AG04449 (cell line): ENCODE data around the gene ANLN.

Experiments used
- CTCF ChIA-PET: fragments of 350-600 bp; formaldehyde crosslinking; extraction: SDS; loops from one replicate; lab custom pipeline; 2021; ENCODE audit warnings: antibody characterized with exemption; lab: Yijun Ruan, JAX
- POLR2A ChIA-PET: fragments of 400-600, 350-600 bp; formaldehyde crosslinking; extraction: SDS; loops from one replicate; lab custom pipeline; 2020; ENCODE audit warnings: antibody characterized with exemption, inconsistent platforms; lab: Yijun Ruan, JAX
- DNase-seq: peaks from one replicate; pipeline ENCODE4 v3.0.0-alpha.2; 2010; ENCODE audit warnings: low read depth, low spot score
- H3K4me3 ChIP-seq: 2 replicates; pipeline ENCODE4 v1.5.1; 2011; ENCODE audit warnings: low read depth, mild to moderate bottlenecking, control low read depth, low read length
- TF ChIP-seq, protein P1 (sequence below): IDR thresholded peaks from one replicate; pipeline ENCODE4 v1.5.1; 2011; ENCODE audit warnings: mild to moderate bottlenecking, moderate library complexity, low read length, control low read depth, inconsistent platforms; ENCODE audit not compliant: insufficient read depth; ENCODE audit errors: missing control alignments

The ANLN gene

DNA sequence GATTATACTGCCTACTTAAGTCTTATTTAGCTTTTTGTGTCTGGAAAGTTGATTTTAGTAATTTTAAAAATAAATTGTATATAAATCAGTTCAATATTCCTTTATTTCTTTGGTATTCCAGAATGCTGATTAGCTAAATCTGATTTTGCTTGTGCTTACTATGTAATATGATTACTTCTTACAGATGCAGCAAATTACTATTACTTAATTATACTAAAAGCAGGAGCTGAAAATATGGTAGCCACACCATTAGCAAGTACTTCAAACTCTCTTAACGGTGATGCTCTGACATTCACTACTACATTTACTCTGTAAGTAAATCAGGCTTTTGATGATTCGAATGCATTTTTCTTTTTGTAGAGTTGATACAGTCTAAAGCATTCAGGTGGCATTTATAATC is 34.0 kb downstream of the ANLN start:
- no peak for DNase-seq
- TF ChIP-seq, protein P1, sequence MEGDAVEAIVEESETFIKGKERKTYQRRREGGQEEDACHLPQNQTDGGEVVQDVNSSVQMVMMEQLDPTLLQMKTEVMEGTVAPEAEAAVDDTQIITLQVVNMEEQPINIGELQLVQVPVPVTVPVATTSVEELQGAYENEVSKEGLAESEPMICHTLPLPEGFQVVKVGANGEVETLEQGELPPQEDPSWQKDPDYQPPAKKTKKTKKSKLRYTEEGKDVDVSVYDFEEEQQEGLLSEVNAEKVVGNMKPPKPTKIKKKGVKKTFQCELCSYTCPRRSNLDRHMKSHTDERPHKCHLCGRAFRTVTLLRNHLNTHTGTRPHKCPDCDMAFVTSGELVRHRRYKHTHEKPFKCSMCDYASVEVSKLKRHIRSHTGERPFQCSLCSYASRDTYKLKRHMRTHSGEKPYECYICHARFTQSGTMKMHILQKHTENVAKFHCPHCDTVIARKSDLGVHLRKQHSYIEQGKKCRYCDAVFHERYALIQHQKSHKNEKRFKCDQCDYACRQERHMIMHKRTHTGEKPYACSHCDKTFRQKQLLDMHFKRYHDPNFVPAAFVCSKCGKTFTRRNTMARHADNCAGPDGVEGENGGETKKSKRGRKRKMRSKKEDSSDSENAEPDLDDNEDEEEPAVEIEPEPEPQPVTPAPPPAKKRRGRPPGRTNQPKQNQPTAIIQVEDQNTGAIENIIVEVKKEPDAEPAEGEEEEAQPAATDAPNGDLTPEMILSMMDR = no peak
- ChIA-PET CTCF (interaction anchor here (1.2 kb wide), 1 partner anchor 17 kb away, joined by 3 read pairs; no protein-coding TSS in a partner anchor), POLR2A (no interaction called here)
- no peak overlapping the region for H3K4me3 ChIP-seq

DNA sequence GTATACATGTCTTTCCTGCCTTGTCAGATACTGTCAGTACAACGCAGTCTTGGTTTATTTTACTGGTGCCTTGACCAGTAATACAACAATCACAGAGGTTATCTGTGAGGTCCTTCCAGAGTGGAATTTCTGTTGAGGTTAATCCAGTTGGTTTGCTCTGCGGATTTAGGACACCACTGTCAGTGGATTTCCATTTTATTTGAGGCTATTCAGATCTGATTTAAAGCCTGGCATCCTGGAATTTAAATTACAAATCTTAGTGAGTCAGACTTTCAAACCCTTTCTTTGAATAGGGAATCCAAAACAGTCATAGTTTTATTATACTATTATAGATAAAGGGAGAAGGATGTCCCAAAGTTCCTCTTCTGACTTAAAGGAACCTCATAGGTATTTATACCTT is 40.5 kb downstream of the ANLN start:
- POLR2A ChIA-PET = no interaction called here
- CTCF ChIA-PET = interaction anchor here (2.9 kb wide), 1 partner anchor 12 kb away, joined by 34 read pairs; no protein-coding TSS in a partner anchor
- DNase-seq = no peak
- H3K4me3 ChIP-seq = no peak overlapping the region
- TF ChIP-seq, protein P1 = no peak

DNA sequence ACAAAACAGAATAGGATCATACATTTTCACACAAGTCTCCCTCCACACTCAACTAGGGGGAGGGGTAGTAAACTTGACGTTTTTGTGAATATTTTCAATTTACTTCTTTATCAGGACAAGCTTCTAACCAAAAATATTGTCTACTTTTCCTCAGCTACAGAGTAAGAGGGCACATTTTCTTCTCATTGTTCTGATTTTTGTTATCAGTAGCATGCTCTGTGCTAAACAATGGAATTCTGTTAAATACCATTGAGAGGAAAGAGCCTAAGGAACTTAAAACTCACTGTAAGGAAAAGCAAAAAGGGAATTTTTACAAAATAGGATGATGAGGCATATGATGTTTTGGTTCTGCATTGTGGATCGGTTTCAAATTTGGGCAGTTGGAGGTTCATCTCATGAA is 41.2 kb downstream of the ANLN start:
- no peak overlapping the region for H3K4me3 ChIP-seq
- no peak for DNase-seq
- CTCF ChIA-PET = interaction anchor here (0.7 to 2.9 kb wide), 2 partner anchors 11 to 240 kb away, joined by 4 to 34 read pairs; no protein-coding TSS in a partner anchor
- TF ChIP-seq, protein P1 = no peak
- POLR2A ChIA-PET = no interaction called here

DNA sequence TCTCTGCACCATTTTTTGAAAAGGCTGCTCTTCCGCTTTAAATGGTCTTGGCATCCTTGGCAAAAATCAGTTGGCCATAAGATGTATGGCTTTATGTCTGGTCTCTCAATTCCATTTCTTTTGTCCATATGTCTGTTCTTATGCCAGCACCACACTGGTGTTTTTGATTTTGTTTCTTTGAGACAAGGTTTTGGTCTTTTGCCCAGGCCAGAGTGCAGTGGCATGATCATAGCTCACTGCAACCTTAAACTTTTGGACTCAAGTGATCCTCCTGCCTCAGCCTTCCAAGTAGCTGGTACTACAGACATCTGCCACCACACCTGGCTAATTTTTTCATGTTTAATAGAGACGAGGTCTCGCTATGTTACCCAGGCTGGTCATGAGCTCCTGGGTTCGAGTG is 48.5 kb downstream of the ANLN start:
- no peak overlapping the region for H3K4me3 ChIP-seq
- no peak for DNase-seq
- POLR2A ChIA-PET = no interaction called here
- TF ChIP-seq, protein P1 = no peak
- CTCF ChIA-PET = interaction anchor here (1.2 to 1.6 kb wide), 3 partner anchors 36 to 233 kb away, joined by 3 to 5 read pairs (median 4); a partner anchor contains a TSS

DNA sequence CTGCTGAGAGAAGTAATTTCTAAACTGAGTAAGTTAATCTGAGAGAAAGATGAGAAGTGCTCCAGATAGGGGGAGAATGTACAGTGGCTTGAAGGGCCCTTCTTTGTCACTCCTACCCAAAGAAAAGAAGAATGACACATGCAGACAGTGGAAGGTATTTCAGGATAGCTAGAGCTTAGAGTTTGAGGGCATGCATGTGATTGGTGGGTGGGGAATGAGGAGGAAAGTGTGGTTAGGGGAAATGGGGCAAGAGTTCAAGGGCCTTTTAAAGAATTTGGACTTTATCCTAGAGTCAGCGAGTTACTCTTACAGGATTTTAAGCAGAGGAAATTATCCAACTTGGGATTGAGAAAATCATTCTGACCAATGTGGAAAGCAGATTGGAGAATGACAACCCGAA is 50.0 kb downstream of the ANLN start:
- TF ChIP-seq, protein P1 = no peak
- DNase-seq = no peak
- POLR2A ChIA-PET = no interaction called here
- CTCF ChIA-PET = interaction anchor here (0.9 to 4.4 kb wide), 8 partner anchors 8 to 756 kb away, joined by 3 to 78 read pairs (median 17); no protein-coding TSS in a partner anchor
- H3K4me3 ChIP-seq = no peak overlapping the region

DNA sequence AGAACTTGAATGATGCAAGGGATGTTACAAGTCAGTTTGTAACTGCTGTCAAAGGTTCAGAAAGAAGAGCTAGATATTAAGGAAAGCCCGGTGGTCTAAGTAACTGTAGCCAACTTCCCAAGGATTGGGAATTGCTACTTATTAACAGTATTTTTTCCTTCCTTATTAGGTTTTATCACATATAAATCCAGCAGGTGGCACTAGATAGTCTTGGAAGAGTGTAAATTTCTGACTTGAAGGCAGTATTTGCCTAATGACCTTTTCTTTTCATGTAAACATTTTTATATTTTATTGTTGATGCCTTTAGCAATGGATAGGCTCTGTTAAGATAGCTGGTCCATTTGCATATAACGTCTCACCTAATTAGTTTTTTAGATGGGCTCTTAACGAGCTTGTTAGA is 51.2 kb downstream of the ANLN start:
- H3K4me3 ChIP-seq = no peak overlapping the region
- POLR2A ChIA-PET = no interaction called here
- DNase-seq = no peak
- TF ChIP-seq, protein P1 = no peak
- CTCF ChIA-PET = interaction anchor here (0.7 to 4.4 kb wide), 28 partner anchors 9 to 759 kb away, joined by 3 to 78 read pairs (median 4); no protein-coding TSS in a partner anchor
